Mammary epithelial cell (primary cell): ENCODE measurements around the gene CDH20.

Experiments used
- CTCF ChIP-seq, 2 donors: IDR thresholded peaks in 1 of 2; conservative IDR thresholded peaks in 1 of 2; 2 replicates each; pipeline ENCODE4 v1.5.1; 2011 to 2012; ENCODE audit warnings: inconsistent platforms in 2 of 2, low read length in 2 of 2, mild to moderate bottlenecking in 2 of 2, control low read depth in 1 of 2, low read depth in 1 of 2; ENCODE audit not compliant: insufficient read depth in 1 of 2; ENCODE audit errors: extremely low read depth in 1 of 2
- EZH2 ChIP-seq: IDR thresholded peaks from 2 replicates; pipeline ENCODE4 v1.6.1; 2012; ENCODE audit warnings: low read length, inconsistent platforms, borderline replicate concordance

DNA sequence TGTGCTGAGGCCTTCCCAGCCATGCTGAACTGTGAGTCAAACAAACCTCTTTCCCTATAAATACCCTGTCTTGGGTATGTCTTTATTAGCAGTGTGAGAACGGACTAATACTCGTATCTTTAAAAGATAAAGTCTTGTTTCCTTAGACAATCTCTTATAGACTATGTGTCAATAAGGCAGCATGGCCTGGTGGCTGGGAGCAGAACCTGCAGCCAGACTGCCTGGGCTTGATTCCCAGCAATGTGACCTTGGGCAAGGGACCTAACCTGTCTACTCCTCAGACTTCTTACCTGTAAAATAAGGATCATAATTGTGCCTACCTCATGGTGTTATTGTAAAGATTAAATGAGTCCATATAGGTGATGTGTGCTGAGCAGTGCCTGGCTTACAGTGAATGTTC is 198.7 kb downstream of the CDH20 start:
- TF ChIP-seq CTCF (conservative IDR thresholded peaks at IDR 0.05 in 1 of 2, IDR thresholded peaks at IDR 0.05 in 1 of 2; ENCODE audit: extremely low read depth in 1 of 2, insufficient read depth in 1 of 2, low read depth in 1 of 2, low read length in 2 of 2): no peak
- no peak for TF ChIP-seq EZH2
